ENCODE measurements around the gene PPARGC1A. TPM values are rescaled to one million over a fixed set of nuclear protein-coding genes. Genes with fewer than 3 reads are reported as not detected.

Gene PPARGC1A
- total RNA-seq, 3 donors from 2014 or later (not counting 1 experiment from before 2014, with no cell fraction given) = not detected

DNA sequence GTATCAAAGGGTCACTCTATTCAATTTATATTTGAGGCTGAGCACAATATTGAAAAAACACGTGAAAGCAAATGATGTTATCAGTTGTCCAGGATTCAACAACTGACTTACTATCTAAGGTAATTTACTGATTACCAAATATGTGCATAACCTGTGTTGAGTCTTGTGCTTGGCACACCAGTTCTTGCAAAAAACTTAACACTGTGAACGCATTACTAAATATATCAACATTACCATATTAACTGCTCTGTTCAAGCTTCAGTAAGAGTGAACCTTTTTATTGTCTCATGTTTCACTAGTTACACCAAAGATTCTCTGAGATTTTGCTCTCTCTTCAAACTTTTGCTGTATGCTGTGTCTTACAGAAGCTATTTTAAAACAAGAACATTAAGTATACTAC, 38.4 kb downstream of the PPARGC1A start:
- H3K27me3 Mint-ChIP-seq (ENCODE audit: low read depth in 2 of 2) = no peaks in the 10 kb centered on the region
- DNase-seq (no peak), ATAC-seq (no peak)
- 87% methylated on average over 2 of the region's 2 CpGs for WGBS (ENCODE audit: insufficient coverage)
- H3K4me3 ChIP-seq (ENCODE audit: low read length) = no peak overlapping the region
- no peaks in the 10 kb centered on the region for H3K27me3 ChIP-seq (ENCODE audit: control insufficient read depth, insufficient read depth, low read length)
- intact Hi-C loops (cut with micrococcal nuclease) = no loop called here
- H3K9me3 Mint-ChIP-seq = peaks cover 3 to 8% of the 10 kb centered on the region in 2 donors
- TF ChIP-seq, protein P1, sequence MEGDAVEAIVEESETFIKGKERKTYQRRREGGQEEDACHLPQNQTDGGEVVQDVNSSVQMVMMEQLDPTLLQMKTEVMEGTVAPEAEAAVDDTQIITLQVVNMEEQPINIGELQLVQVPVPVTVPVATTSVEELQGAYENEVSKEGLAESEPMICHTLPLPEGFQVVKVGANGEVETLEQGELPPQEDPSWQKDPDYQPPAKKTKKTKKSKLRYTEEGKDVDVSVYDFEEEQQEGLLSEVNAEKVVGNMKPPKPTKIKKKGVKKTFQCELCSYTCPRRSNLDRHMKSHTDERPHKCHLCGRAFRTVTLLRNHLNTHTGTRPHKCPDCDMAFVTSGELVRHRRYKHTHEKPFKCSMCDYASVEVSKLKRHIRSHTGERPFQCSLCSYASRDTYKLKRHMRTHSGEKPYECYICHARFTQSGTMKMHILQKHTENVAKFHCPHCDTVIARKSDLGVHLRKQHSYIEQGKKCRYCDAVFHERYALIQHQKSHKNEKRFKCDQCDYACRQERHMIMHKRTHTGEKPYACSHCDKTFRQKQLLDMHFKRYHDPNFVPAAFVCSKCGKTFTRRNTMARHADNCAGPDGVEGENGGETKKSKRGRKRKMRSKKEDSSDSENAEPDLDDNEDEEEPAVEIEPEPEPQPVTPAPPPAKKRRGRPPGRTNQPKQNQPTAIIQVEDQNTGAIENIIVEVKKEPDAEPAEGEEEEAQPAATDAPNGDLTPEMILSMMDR (IDR thresholded peaks at IDR 0.05) = no peak
- no peaks in the 10 kb centered on the region for H3K9me3 ChIP-seq (ENCODE audit: control insufficient read depth, insufficient read depth, low read length)
- H3K27ac ChIP-seq (ENCODE audit: low read length) = no peak overlapping the region
- no peak overlapping the region for H3K4me3 Mint-ChIP-seq
- H3K36me3 Mint-ChIP-seq = no peaks in the 10 kb centered on the region
- H3K27ac Mint-ChIP-seq = no peak overlapping the region
- no peaks in the 10 kb centered on the region for H3K4me1 ChIP-seq (ENCODE audit: control insufficient read depth, insufficient read depth, low read length)
- no peaks in the 10 kb centered on the region for H3K4me1 Mint-ChIP-seq
- no peaks in the 10 kb centered on the region for H3K36me3 ChIP-seq (ENCODE audit: control insufficient read depth, insufficient read depth, low read length)

DNA sequence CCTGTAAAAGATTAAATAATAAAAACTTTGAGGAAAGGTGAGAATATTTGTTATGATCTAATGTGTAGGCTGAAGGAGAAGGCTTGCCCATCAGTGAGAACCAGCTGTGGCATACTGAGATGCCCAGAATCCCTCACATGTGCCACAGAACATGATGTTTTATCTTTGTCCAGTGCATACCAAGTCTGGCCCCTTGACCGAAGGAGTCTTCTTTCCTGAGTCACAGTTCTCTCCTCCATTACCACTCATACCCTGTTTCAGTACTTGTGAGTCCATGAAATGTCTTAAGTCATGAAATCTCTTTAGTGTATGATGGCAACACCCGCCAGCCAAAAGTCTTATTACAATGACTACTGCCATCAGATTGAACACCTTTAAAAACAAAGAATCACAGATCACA, 42.7 kb downstream of the PPARGC1A start:
- Histone ChIP-seq H3K4me3 (ENCODE audit: low read length) (no peak overlapping the region), H3K36me3 (ENCODE audit: control insufficient read depth, insufficient read depth, low read length) (no peaks in the 10 kb centered on the region), H3K27me3 (ENCODE audit: control insufficient read depth, insufficient read depth, low read length) (no peaks in the 10 kb centered on the region), H3K27ac (ENCODE audit: low read length) (no peak overlapping the region), H3K4me1 (ENCODE audit: control insufficient read depth, insufficient read depth, low read length) (no peaks in the 10 kb centered on the region), H3K9me3 (ENCODE audit: control insufficient read depth, insufficient read depth, low read length) (no peaks in the 10 kb centered on the region)
- H3K36me3 Mint-ChIP-seq = no peaks in the 10 kb centered on the region
- DNase-seq (no peak), ATAC-seq (no peak)
- TF ChIP-seq, protein P1 (IDR thresholded peaks at IDR 0.05) = no peak
- WGBS (ENCODE audit: insufficient coverage) = 100% methylated on average over 2 of the region's 2 CpGs
- H3K27me3 Mint-ChIP-seq (ENCODE audit: low read depth in 2 of 2) = no peaks in the 10 kb centered on the region
- H3K4me3 Mint-ChIP-seq = no peak overlapping the region
- H3K27ac Mint-ChIP-seq = no peak overlapping the region
- H3K4me1 Mint-ChIP-seq = no peaks in the 10 kb centered on the region
- intact Hi-C loops (cut with micrococcal nuclease) = no loop called here
- H3K9me3 Mint-ChIP-seq = peaks cover 5% of the 10 kb centered on the region in 2 donors

- Histone ChIP-seq H3K27ac (ENCODE audit: low read length) (no peak overlapping the region), H3K4me1 (ENCODE audit: control insufficient read depth, insufficient read depth, low read length) (no peaks in the 10 kb centered on the region), H3K9me3 (ENCODE audit: control insufficient read depth, insufficient read depth, low read length) (no peaks in the 10 kb centered on the region), H3K4me3 (ENCODE audit: low read length) (no peak overlapping the region), H3K27me3 (ENCODE audit: control insufficient read depth, insufficient read depth, low read length) (no peaks in the 10 kb centered on the region), H3K36me3 (ENCODE audit: control insufficient read depth, insufficient read depth, low read length) (no peaks in the 10 kb centered on the region)
- WGBS (ENCODE audit: insufficient coverage) = 94% methylated on average over 3 of the region's 4 CpGs
- no peak overlapping the region for H3K27ac Mint-ChIP-seq
- H3K9me3 Mint-ChIP-seq = peaks cover 10% of the 10 kb centered on the region in 2 donors
- DNase-seq (no peak), ATAC-seq (no peak)
- no peaks in the 10 kb centered on the region for H3K4me1 Mint-ChIP-seq
- H3K27me3 Mint-ChIP-seq (ENCODE audit: low read depth in 2 of 2) = no peaks in the 10 kb centered on the region
- TF ChIP-seq, protein P1 (IDR thresholded peaks at IDR 0.05) = no peak
- no peak overlapping the region for H3K4me3 Mint-ChIP-seq
- no peaks in the 10 kb centered on the region for H3K36me3 Mint-ChIP-seq
- intact Hi-C loops (cut with micrococcal nuclease) = no loop called here
These were observed 44.9 kb downstream of the PPARGC1A start for GRCh38 chr4:23844961-23845360.

DNA sequence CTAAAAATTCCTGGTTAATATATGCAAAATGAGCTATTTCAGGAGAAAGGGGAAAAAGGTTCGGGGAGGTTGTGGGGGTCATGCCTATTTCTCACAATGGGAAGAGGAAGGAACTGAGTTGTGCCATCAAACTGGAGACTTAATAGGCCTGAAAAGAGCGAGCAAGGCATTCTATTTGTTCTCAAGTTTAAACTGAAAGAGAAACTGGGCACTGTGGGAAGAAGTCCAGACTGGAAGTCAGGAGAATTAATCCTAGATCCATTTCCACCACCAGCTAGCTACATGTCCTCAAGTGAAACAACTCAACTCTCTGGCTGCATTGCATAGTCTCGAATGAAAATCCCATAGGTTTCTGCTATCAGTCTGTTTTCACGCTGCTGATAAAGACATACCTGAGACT, 50.6 kb downstream of the PPARGC1A start:
- Mint-ChIP-seq H3K4me1 (no peaks in the 10 kb centered on the region), H3K36me3 (no peaks in the 10 kb centered on the region), H3K27me3 (ENCODE audit: low read depth in 2 of 2) (no peaks in the 10 kb centered on the region), H3K27ac (no peak overlapping the region), H3K4me3 (no peak overlapping the region), H3K9me3 (peaks cover 9 to 15% of the 10 kb centered on the region in 2 donors)
- DNase-seq (no peak), ATAC-seq (no peak)
- intact Hi-C loops (cut with micrococcal nuclease) = no loop called here
- H3K36me3 ChIP-seq (ENCODE audit: control insufficient read depth, insufficient read depth, low read length) = no peaks in the 10 kb centered on the region
- TF ChIP-seq, protein P1 (IDR thresholded peaks at IDR 0.05) = no peak
- H3K27me3 ChIP-seq (ENCODE audit: control insufficient read depth, insufficient read depth, low read length) = no peaks in the 10 kb centered on the region
- H3K27ac ChIP-seq (ENCODE audit: low read length) = no peak overlapping the region
- WGBS (ENCODE audit: insufficient coverage) = 88% methylated on average over 4 of the region's 4 CpGs
- H3K4me3 ChIP-seq (ENCODE audit: low read length) = no peak overlapping the region
- H3K4me1 ChIP-seq (ENCODE audit: control insufficient read depth, insufficient read depth, low read length) = no peaks in the 10 kb centered on the region
- no peaks in the 10 kb centered on the region for H3K9me3 ChIP-seq (ENCODE audit: control insufficient read depth, insufficient read depth, low read length)
